Heart left ventricle (tissue), 13 donors: ENCODE data around the gene ARID5A.

Experiments used
- POLR2A ChIP-seq, 2 donors: fragments of 450-650 bp; IDR thresholded peaks; one replicate each; pipeline ENCODE4 v1.6.1; 2017; ENCODE audit warnings: antibody characterized with exemption in 2 of 2, mild to moderate bottlenecking in 2 of 2, moderate library complexity in 2 of 2
- TF ChIP-seq, protein P1 (sequence below), 12 donors: fragments of 200-600 bp; sonication (generic) in 4 of 12; IDR thresholded peaks; one replicate each; pipeline versions ENCODE4 v1.5.0 to v1.8.0; 2018 to 2022; ENCODE audit warnings: antibody characterized with exemption in 12 of 12, mild to moderate bottlenecking in 5 of 12
- donor health status: ischemic (EF 13 %, LVEDD 7.1; RV severe dilation, severe dysfunction).
- donor health status: DM: no; HTN: yes; CAD: no.
- donor health status: DM: no; HTN: no; CAD: no.
- donor health status: ischemic (EF 25% LVEDD 6.9; RV normal size, moderate dysfunction).
- donor health status: ischemic (EF 25% LVEDD 5.7; RV mildly dilated, moderate dysfunction).
- donor health status: ischemic (EF 35%, LVEDD 5.7; RV mildly dilated, moderate dysfunction).
- donor health status: nonischemic (EF 11% LVEDD 7.7; RV severe dilation, severe dysfunction).
- donor health status: DM: yes; HTN: yes; CAD: no.
- donor health status: PGD.
- donor health status: ischemic (EF 29% LVEDD 5.4; RV normal size, mild dysfunction).
- donor health status: nonischemic (EF 23%, LVEDD 6.1; RV moderate dilation, normal function).

DNA sequence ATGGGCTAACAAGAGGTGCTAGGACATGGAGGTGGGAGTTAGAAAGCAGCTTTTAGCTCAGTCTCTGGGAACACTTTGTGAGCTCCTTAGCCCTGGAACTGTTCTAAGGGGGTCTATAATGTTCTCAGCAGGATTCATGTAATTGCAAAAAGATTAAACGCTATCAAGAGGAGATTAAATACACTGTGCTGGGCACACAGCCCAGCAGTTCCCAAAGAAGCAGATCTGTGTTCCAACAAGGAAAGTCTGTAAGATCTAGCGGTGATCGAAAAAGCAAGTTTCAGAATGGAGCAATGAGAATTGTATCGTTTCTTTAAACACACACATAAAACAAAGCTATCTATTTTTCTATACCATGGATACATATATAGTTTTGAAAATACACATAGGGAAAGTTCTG lies 2.4 kb upstream of the ARID5A start:
- TF ChIP-seq, protein P1, sequence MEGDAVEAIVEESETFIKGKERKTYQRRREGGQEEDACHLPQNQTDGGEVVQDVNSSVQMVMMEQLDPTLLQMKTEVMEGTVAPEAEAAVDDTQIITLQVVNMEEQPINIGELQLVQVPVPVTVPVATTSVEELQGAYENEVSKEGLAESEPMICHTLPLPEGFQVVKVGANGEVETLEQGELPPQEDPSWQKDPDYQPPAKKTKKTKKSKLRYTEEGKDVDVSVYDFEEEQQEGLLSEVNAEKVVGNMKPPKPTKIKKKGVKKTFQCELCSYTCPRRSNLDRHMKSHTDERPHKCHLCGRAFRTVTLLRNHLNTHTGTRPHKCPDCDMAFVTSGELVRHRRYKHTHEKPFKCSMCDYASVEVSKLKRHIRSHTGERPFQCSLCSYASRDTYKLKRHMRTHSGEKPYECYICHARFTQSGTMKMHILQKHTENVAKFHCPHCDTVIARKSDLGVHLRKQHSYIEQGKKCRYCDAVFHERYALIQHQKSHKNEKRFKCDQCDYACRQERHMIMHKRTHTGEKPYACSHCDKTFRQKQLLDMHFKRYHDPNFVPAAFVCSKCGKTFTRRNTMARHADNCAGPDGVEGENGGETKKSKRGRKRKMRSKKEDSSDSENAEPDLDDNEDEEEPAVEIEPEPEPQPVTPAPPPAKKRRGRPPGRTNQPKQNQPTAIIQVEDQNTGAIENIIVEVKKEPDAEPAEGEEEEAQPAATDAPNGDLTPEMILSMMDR (IDR thresholded peaks at IDR 0.05) = no peak
- no peak for TF ChIP-seq POLR2A (IDR thresholded peaks at IDR 0.05)
